GM19463 (cell line): ENCODE measurements around the gene CYSTM1.

Experiments
- ATAC-seq: cut with Tn5 transposase; IDR thresholded peaks from one replicate; pipeline ENCODE4 v1.9.1; 2021; ENCODE audit warnings: mild to moderate bottlenecking, moderate library complexity; ENCODE audit not compliant: unreplicated experiment

CYSTM1 gene

DNA sequence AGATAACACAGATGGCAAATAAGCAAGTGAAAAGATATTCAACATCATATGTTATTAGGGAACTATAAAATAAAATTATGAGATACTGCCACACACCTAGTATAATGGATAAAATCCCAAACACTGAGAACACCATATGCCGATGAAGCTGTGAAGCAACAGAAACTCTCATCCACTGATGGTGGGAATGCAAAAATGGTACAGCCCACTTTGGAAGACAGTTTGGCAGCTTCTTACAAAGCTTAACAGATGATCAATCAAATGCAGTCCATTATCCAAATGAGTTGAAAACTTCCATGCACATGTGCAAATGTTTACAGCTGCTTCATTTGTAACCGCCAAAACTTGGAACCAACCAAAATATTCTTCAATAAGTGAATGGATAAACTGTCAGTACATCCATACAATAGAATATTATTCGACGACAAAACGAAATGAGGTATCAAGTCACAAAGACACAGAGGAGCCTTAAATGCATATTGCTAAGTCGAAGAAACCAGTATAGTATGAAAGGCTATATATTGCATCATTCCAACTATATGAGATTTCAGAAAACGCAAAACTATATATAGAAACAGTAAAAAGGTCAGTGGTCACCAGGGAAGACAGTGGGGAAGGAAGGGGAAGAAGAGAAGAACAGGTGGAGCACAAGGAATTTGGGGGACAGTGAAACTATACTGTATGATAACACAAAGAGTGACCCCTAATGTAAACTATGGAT lies 113.0 kb downstream of the CYSTM1 start:
- no peak for ATAC-seq

DNA sequence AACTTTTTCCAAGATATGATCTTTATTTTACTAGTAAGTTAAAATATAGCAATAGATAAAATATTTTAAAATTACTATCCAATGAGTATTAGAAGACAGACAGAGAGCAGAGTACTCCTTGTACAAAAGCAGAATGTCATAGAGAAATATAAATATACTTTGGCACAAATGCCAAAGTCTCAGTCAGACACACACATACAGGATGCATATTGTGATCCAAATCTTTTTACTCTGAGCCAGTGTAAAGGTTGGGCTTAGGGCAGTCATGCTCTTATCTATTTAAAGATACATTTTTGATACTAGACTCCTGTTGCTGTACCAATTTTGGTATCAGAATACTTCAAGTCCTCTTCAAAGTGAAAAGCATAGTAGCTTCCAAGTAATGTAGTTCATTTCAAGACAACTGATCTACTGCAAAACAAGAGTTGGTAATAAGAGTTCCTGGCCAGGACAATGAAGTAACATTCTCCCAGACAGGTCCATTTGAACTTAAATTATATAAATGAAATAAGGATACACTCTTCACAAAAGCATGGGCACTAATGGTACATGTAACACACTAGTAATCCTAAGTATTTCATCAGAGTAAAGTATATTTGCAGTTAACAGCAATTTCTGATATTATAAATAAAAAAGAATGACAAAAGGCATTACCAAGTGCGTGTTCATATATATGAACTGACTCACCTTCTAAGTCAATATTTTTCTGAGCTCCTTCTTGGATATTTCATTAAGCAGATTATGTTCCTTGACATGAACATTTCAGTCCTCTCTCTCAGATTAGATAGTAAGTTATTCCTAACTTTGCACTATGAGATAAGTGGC lies 117.4 kb downstream of the CYSTM1 start:
- no peak for ATAC-seq
